Activated CD4-positive, alpha-beta T cell treated with anti-CD3 and anti-CD28 coated beads, Interleukin-2, amount 50 U/mL, for 16 hours (primary cell): ENCODE measurements around the gene TIE1.

Experiments
- DNase-seq: peaks from one replicate; pipeline ENCODE4 v3.0.0-alpha.2; 2020

TIE1 gene

GRCh38 chr1:43313771-43314170 lies 13.0 kb downstream of the TIE1 start:
- no peak for DNase-seq

- no peak for DNase-seq
Measured at GRCh38 chr1:43314233-43314632, 13.5 kb downstream of the TIE1 start.

GRCh38 chr1:43315481-43315880 lies 14.7 kb downstream of the TIE1 start:
- no peak for DNase-seq

GRCh38 chr1:43315963-43316737 lies 15.4 kb downstream of the TIE1 start:
- no peak for DNase-seq

DNA sequence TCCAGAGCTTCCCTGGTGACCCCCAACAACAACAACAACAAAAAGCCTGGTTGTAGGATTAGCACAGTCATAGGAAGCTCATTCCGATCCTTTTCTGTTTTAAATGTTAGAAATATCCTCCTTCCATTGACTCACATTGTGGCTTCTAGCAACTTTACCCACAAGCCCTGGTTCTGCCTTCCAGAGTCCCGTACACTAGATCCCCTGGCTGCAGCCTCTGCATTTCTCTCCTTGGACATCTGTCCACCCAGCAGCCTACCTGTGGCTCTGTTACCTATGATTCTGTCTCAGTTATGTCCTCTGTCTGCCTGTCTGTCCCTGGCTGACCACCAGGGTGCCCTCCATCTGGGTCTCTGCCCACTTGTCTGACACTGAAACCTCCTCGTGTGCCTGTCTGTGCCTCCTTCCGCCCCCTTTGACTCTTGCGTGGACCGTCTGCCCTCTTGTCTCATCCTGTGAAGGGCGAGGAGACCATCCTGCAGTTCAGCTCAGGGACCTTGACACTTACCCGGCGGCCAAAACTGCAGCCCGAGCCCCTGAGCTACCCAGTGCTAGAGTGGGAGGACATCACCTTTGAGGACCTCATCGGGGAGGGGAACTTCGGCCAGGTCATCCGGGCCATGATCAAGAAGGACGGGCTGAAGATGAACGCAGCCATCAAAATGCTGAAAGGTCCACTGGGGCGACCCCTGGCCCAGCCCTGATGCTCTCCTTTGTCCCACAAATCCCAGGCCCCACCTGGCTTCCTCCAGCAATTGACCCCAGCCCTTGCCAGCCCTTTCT lies 16.1 kb downstream of the TIE1 start:
- no peak for DNase-seq

- no peak for DNase-seq
Measured at GRCh38 chr1:43317817-43318471, 17.2 kb downstream of the TIE1 start.

DNA sequence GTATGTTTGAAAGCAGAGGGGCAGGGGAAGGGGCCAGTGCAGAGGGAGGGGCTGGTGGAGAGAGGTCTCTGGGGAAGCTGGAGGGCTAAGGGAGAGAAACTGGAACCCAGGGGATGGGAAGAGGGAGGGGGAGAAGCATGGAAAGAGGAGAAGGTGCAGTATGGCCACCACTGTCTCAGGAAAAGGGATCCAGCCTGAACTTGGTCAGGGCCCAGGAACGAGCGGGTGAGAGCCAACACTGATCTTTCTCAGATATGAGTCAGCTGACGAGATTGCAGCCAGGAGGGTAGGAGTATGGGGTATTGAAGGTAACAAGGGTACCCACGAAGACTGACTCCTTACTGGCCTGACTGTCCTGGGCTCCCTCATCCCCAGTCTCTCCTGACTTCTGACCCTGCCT lies 18.0 kb downstream of the TIE1 start:
- DNase-seq, result no peak

- DNase-seq, result no peak
Measured at GRCh38 chr1:43319288-43319687, 18.5 kb downstream of the TIE1 start.

DNA sequence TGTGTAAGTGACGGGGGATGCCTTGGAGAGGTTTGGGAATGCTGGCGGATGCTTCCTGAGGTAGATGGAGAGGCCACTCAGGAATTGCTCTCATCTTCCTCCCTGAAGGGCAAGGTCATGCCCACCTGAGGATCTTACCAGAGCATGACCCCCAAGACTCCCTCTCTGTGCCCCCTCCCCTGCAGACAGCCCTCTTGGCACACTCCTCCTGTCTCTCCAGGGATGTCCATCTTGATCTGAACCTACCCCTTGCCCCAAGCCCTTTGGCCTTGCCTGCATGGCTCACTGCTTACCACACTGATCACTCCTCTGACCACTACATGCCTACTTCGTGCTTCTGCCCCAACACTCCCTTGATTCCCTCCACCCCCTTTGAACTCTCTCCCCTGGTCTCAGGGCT lies 19.0 kb downstream of the TIE1 start:
- no peak for DNase-seq

DNA sequence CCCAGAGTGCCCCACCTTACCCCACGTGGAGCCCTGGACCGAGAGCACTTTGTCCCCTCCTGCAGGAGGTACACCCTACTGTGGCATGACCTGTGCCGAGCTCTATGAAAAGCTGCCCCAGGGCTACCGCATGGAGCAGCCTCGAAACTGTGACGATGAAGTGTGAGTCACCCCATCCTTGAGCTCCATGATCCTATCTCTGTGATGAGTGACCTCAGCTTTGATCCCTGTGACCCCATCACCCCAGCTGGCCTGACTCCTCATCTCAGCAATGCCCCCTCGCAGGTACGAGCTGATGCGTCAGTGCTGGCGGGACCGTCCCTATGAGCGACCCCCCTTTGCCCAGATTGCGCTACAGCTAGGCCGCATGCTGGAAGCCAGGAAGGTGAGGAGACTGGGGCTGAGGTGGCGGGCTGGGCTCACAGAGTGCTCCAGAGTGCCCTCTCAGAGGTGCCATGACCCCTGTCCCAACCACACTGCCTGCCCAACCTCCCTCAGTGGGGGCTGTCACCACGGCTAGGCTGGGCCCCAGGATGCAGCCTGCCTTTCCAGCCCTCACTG lies 20.6 kb downstream of the TIE1 start:
- no peak for DNase-seq

DNA sequence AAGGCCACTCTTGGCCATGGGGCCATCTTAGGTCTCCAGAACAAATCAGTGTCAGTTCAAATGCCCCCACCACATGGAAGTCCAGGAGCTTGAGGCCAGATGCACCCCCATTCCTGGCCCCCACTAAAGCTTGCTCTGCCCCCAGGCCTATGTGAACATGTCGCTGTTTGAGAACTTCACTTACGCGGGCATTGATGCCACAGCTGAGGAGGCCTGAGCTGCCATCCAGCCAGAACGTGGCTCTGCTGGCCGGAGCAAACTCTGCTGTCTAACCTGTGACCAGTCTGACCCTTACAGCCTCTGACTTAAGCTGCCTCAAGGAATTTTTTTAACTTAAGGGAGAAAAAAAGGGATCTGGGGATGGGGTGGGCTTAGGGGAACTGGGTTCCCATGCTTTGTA lies 21.7 kb downstream of the TIE1 start:
- DNase-seq, result no peak

DNA sequence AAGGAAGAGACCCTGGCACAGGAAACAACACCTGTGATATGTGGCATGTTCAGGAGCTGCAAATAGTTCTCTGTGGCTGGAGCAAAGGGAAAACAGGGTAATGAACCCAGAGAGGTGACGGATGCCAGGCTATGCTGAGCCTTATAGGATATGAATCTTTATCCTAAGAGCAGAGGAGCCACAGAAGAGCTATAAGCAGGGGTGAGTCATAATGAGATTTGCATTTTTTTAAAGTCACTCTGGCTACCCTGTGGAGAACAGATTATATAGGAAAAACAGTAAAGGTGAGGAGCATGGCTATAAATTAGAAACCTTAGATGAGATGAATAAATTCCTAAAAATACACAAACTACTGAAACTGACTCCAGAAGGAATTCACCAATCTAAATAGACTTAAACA lies 24.0 kb downstream of the TIE1 start:
- DNase-seq, result no peak

DNA sequence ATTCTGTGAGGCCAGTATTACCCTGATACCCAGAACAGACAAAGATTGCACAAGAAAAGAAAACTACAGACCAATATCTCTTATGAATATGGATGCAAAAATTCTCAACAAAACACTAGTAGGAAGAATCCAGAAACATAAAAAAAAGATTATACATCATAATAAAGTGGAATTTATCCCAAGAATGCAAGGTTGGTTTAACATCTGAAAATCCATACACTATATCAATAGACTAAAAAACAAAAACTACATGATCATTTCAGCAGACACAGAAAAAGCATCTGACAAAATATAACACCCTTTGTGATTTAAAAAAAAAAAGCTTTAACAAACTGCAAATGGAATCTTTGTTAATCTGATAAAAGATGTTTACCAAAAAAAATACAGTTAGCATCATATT lies 24.6 kb downstream of the TIE1 start:
- no peak for DNase-seq

- no peak for DNase-seq
Measured at GRCh38 chr1:43327549-43328292, 26.9 kb downstream of the TIE1 start.

DNA sequence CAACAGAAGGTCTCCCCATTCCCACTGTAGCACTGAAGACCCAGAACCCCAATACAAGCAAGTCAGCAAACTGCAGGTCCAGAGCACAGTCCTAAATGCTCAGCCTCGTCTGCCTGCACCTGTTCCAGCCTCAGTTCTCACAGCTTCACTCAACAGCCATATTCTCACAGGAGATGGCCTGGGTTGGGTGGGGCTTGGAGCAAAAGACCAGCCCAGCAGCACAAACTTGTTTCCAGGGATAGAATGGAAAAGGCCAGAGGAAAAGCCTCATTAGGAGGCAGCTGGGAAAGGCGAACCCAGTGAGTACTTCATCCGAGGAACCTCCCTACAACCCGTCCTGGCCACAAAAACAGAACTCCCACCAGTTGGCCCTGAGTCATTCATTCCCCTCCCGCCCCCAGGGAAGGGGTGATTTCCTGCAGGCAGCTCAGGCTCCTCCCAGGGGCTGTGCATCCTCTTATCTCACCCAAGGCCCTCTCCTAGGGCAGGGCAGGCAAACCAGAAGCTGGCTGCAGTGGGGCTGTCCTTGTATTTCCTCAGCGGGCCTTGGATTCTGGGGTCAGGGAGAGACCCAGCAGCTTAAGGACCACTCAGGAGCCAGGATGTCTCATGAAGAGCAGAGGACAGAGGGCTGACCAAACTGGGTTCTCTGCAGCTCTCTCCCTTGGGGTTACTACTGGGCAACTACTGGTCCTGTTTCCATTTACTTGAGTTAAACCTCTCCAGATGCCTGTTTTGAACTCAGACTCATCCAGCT lies 29.4 kb downstream of the TIE1 start:
- peak; percentile 29 for DNase-seq

DNA sequence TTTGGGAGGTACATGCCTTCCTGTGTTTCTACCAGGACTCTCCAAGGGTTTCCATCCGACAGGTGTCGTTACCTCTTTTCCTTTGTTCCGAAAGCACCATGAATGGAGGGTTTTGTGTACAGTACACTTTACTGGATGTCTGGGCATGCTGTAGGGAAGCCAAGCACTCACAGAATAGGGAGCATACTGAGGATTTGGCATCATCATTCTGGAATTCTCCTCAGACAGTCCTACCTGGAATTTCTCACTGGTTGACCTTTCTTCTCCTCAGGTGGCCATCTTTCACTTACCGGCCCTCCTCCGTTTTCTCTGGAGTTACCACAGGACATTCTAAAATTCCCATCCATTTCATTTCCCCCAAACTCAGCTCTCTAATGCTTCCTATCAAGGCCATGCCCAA lies 30.9 kb downstream of the TIE1 start:
- no peak for DNase-seq

DNA sequence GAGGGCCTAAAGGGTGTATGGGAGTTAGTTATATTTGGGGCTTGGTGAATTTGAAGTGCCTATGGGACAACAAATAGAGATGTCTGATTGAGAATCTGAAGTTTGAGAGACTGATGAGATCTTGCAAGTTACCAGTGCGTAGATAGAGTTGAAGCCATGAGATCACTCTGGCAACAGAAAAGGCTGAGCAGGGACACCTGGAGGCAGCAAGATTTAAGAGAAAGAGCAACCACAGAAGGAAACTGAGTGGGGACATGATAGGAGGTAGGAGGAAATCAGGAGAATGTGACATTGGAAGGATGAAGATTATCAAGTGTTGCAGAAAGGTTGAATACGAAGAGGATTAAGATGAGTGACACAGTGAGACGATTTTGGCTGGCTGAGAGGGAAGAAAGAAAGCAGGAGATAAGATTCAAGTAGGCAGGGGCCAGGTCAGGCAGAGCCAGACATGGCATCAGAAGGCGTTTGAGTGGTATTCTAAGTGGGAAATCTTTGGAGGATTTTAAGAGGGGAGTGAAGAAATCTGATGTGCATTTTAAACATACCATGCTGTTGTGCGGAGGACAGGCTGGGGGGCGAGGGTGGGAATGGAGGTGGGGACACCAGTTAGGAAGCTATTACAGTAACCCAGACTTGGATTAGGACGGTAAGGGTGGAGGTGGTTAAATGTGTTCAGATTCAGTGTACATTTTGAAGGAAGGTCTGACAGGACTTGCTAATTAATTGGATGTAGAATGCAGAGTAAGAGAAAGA lies 33.8 kb downstream of the TIE1 start:
- no peak for DNase-seq

GRCh38 chr1:43337588-43337987 lies 36.8 kb downstream of the TIE1 start, which contains the start of gene MPL:
MPL (plus strand) TSS chr1:43337818; CDS start chr1:43337849, 31 bp downstream.
- no peak for DNase-seq

DNA sequence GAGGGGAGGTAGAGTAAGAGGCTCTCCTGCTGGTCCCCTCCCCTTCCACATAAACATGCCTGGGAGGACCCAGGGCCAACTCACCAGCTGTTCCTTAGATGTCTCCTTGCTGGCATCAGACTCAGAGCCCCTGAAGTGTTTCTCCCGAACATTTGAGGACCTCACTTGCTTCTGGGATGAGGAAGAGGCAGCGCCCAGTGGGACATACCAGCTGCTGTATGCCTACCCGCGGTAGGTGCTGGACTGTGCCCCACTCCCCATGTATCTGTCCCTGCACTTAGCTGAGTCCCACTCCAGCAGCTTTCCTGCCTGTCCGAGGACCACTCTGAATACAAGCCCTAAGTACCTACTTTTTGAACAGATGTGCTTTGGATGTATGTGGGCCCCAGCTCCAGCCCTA lies 37.2 kb downstream of the TIE1 start:
- DNase-seq, result no peak

DNA sequence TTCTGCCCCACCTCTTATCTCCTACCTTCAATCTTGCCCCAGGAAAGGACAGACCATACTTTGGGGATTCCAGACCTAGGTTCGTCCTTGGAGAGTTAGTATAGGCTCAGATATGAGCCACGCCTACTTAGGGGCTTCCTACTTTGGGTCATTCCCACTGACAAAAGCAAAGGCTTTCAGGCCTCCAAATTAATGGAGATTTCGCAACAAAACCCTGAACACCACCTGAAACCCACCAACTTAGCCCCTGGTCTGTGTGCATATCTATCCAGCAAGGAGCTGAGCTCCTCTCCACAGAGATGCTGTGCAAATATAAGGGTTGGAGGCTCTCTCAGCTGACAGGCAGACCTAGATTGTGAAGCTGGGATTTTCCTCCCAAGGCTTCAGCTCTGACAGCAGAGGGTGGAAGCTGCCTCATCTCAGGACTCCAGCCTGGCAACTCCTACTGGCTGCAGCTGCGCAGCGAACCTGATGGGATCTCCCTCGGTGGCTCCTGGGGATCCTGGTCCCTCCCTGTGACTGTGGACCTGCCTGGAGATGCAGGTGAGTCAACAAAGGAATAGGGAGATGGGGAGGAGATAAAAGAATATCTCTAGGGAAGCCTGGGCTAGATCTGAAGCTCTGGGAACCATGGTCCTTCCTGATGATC lies 38.9 kb downstream of the TIE1 start:
- DNase-seq, result no peak

DNA sequence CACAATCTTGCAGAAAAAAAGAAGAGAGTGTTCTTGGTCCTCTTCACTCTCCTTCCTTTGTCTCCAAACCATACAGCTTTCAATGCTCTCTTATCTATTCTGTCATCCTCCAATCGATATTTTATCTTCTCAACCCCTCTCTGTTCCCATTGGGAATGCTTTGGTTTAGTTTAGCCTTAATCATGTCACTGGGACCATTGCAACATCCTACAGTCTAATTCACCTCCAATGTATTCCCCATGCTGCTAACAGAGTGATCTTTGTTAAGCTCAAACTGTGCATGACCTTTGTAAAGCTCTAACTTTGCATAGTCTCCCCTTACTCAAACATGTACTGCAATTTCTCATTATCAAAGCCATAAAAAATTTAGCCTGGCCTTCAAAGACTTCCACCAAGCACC lies 39.8 kb downstream of the TIE1 start:
- no peak for DNase-seq
